ENCODE data around the gene WRNIP1. TPM values are rescaled to one million over a fixed set of nuclear protein-coding genes. Genes with fewer than 3 reads are reported as not detected.
A peak's percentile ranks its signal among the peaks of the same experiment; 100 is the strongest.

The WRNIP1 gene
- total RNA-seq, 1 experiment from 2014 or later: 78.8 TPM

DNA sequence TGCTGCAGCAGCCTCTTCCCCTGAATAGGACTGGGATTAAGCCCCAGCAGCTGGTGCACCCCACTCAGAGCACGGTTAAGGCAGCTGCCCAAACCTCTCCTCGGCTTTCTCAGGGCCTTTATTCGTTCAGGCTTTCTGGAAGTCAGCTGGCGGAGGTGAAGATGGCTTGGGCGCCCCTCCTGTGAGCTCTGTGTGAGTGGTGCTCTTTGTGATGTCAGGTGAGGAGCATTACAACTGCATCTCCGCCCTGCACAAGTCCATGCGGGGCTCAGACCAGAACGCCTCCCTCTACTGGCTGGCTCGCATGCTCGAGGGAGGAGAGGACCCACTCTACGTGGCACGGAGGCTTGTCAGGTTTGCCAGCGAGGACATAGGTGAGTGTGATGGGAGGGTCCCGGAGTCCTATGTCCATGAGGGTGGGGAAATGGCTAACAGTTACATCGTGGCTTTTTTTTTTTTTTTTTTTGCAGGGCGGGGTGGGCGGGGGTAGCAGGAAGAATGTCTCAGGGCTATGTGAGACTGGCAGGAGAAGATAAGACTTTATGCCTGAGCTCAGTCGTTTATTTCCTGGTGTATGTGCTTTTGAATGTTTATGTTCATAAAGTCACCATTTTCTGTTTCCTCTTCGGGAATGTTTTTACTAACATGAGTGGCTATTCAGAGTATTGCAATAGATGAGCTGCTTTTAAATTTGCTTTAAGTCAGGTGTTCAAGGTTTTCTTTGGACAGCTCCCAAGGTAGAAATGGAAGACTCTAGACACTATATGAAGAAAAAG is 18.2 kb downstream of the WRNIP1 start:
- Histone ChIP-seq H3K9ac (ENCODE audit: low read length) (no peak overlapping the region), H3K36me3 (ENCODE audit: control insufficient read depth in 1 of 2, insufficient read depth in 2 of 2, low read length in 2 of 2) (peaks cover 42 to 48% of the 10 kb centered on the region in 2 experiments; a peak in 3 of 4 replicates), H3K4me3 (replicated peaks in 1 of 2; ENCODE audit: low read depth in 1 of 2, low read length in 2 of 2) (no peak overlapping the region), H3K9me3 (ENCODE audit: control insufficient read depth in 1 of 2, insufficient read depth in 1 of 2, low read depth in 1 of 2, low read length in 2 of 2) (no peaks in the 10 kb centered on the region), H2AFZ (ENCODE audit: low read depth, low read length, poor library complexity, severe bottlenecking) (no peak overlapping the region), H3K79me2 (ENCODE audit: insufficient read depth, low read length) (peaks cover 79% of the 10 kb centered on the region), H3K9me2 (ENCODE audit: insufficient read depth) (no peaks in the 10 kb centered on the region), H4K20me1 (ENCODE audit: insufficient read depth) (no peaks in the 10 kb centered on the region), H3K4me2 (ENCODE audit: low read length) (no peak overlapping the region), H3K4me1 (ENCODE audit: control insufficient read depth in 1 of 2, insufficient read depth in 2 of 2, low read length in 2 of 2) (peaks cover 0 to 8% of the 10 kb centered on the region in 2 experiments; a peak in 1 of 4 replicates), H3K27ac (ENCODE audit: low read depth, low read length) (no peak overlapping the region), H3K27me3 (ENCODE audit: insufficient read depth, low read length) (no peaks in the 10 kb centered on the region)
- ChIA-PET RAD21 (ENCODE audit: low non-redundant PET in 1 of 2, low total read pairs in 2 of 2, uncharacterized antibody in 2 of 2, unreplicated experiment in 2 of 2) (no interaction called here), CTCF (interaction anchor here (0.6 to 1.6 kb wide), 4 partner anchors 8 to 188 kb away, joined by 3 to 4 read pairs (median 3); partner anchors contain the start of gene SERPINB6), POLR2A (interaction anchor here (1.1 kb wide), 1 partner anchor 12 kb away, joined by 4 read pairs; no protein-coding TSS in a partner anchor)
- TF ChIP-seq CTCF (IDR thresholded peaks at IDR 0.05 in 2 of 3, conservative IDR thresholded peaks at IDR 0.05 in 1 of 3; ENCODE audit: borderline replicate concordance in 1 of 3, insufficient read depth in 1 of 3, low read depth in 2 of 3, low read length in 2 of 3): 0 out of 6 replicates have a peak, but pooled peaks of 1 of the 3 experiments have one; percentile 16
- no peak for TF ChIP-seq TCF7L2 (IDR thresholded peaks at IDR 0.05; ENCODE audit: borderline replicate concordance, extremely low read depth, insufficient read depth, insufficient read length)
- ATAC-seq (peak; percentile 70), DNase-seq (ENCODE audit: low read depth, low spot score) (no peak)
- intact Hi-C loops (cut with micrococcal nuclease): no loop called here
- no TSS peak for BruUV-seq (replicated peaks)

DNA sequence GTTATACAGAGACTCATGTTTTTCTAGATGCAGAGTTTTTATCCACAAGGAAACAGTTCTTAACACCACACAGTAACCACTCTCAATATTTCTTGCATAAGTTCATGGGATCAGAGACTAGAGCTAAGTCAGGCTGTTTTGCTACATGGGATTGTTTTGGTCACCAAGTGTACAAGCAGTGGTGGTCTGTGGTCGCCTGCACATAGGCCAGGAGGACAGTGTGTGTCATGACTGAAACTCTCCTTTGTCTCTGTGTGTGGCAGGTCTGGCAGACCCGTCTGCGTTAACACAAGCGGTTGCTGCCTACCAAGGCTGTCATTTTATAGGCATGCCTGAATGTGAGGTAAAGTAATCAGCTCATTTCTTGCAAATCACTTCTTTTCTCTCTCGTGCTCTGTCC is 18.9 kb downstream of the WRNIP1 start:
- POLR2A ChIA-PET: no interaction called here
- H3K9ac ChIP-seq (ENCODE audit: low read length): no peak overlapping the region
- H3K79me2 ChIP-seq (ENCODE audit: insufficient read depth, low read length): peaks cover 72% of the 10 kb centered on the region
- peaks cover 37 to 42% of the 10 kb centered on the region in 2 experiments; a peak in 3 of 4 replicates for H3K36me3 ChIP-seq (ENCODE audit: control insufficient read depth in 1 of 2, insufficient read depth in 2 of 2, low read length in 2 of 2)
- H3K9me2 ChIP-seq (ENCODE audit: insufficient read depth): no peaks in the 10 kb centered on the region
- H2AFZ ChIP-seq (ENCODE audit: low read depth, low read length, poor library complexity, severe bottlenecking): no peak overlapping the region
- BruUV-seq (replicated peaks): no TSS peak
- no peak overlapping the region for H3K27ac ChIP-seq (ENCODE audit: low read depth, low read length)
- ATAC-seq (no peak), DNase-seq (ENCODE audit: low read depth, low spot score) (no peak)
- RAD21 ChIA-PET (ENCODE audit: low non-redundant PET in 1 of 2, low total read pairs in 2 of 2, uncharacterized antibody in 2 of 2, unreplicated experiment in 2 of 2): no interaction called here
- H3K4me3 ChIP-seq (replicated peaks in 1 of 2; ENCODE audit: low read depth in 1 of 2, low read length in 2 of 2): no peak overlapping the region
- no peak overlapping the region for H3K4me2 ChIP-seq (ENCODE audit: low read length)
- intact Hi-C loops (cut with micrococcal nuclease): no loop called here
- H3K9me3 ChIP-seq (ENCODE audit: control insufficient read depth in 1 of 2, insufficient read depth in 1 of 2, low read depth in 1 of 2, low read length in 2 of 2): no peaks in the 10 kb centered on the region
- no peaks in the 10 kb centered on the region for H3K27me3 ChIP-seq (ENCODE audit: insufficient read depth, low read length)
- H4K20me1 ChIP-seq (ENCODE audit: insufficient read depth): no peaks in the 10 kb centered on the region
- CTCF ChIA-PET: interaction anchor here (0.6 to 1.6 kb wide), 3 partner anchors 11 to 187 kb away, joined by 3 to 4 read pairs (median 3); partner anchors contain the start of gene SERPINB6
- peaks cover 0 to 11% of the 10 kb centered on the region in 2 experiments; a peak in 1 of 4 replicates for H3K4me1 ChIP-seq (ENCODE audit: control insufficient read depth in 1 of 2, insufficient read depth in 2 of 2, low read length in 2 of 2)
- TF ChIP-seq CTCF (IDR thresholded peaks at IDR 0.05 in 2 of 3, conservative IDR thresholded peaks at IDR 0.05 in 1 of 3; ENCODE audit: borderline replicate concordance in 1 of 3, insufficient read depth in 1 of 3, low read depth in 2 of 3, low read length in 2 of 3) (no peak), SRF (IDR thresholded peaks at IDR 0.05; ENCODE audit: low read depth) (no peak), EGR1 (IDR thresholded peaks at IDR 0.05; ENCODE audit: low read depth) (no peak), ELF1 (IDR thresholded peaks at IDR 0.05; ENCODE audit: borderline replicate concordance, low read depth) (no peak), REST (IDR thresholded peaks at IDR 0.05; ENCODE audit: low read depth) (no peak), YY1 (IDR thresholded peaks at IDR 0.05; ENCODE audit: extremely low read depth, insufficient replicate concordance, low read depth, low read length) (no peak), POLR2AphosphoS5 (IDR thresholded peaks at IDR 0.05; ENCODE audit: low read depth, low read length) (no peak)

All from HCT116 (cell line).